ENCODE measurements around the gene CC2D1B.

The CC2D1B gene

DNA sequence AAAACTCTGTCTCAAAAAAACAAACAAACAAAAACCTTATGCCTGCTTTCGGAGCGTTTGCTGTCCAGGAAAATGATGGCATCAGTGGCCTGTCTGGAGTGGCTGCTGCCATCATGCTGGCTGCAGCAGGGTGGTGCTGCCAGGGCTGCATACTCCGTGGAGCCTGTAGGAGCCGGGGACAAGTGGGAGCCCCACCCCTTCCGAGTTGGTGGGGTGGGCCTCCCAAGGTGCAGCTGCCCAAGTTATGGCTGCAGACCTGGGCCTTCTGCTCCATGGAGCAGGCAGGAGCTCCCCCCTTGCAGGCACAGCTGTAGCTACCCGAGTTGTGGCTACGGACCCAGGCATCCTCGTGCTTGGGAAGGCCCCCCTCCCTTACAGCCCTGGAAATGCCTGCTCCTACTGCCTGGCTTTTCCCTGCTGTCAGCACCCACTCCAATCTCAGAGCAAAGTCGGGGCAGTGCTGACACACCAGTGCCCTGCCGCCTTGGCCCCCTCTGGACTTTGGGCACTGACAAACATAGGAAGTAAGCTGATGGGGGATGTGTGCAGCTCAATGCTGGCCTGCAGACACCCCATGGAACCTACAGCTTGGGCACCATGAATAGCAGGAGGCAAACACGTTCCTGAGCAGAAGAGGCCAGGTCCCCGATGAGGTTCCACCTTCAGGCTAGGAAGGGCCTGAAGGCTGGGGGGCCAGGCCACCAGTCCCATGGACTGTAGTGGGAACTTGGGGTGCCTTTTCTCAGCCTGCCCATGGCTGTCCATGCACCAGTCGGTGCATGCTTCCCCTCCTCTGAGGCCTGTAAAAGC lies 60.4 kb downstream of the CC2D1B start:
- no peaks in the 10 kb centered on the region for H3K4me1 ChIP-seq (ENCODE audit: insufficient read depth, low read length)
- WGBS = 94% methylated on average over 13 of the region's 13 CpGs
- no peaks in the 10 kb centered on the region for H3K9me3 ChIP-seq (ENCODE audit: insufficient read depth, low read depth, low read length)
- H3K9ac ChIP-seq (ENCODE audit: low read depth, low read length) = no peak overlapping the region
- no peaks in the 10 kb centered on the region; the same call in 1 of the 2 replicates for H3K36me3 ChIP-seq (ENCODE audit: insufficient read depth, low read length)
- no peak overlapping the region for H3K4me3 ChIP-seq (ENCODE audit: low read length)
- H3K27me3 ChIP-seq (ENCODE audit: insufficient read depth, low read length) = no peaks in the 10 kb centered on the region
- no peak overlapping the region for H3K27ac ChIP-seq (ENCODE audit: low read depth, low read length)
